Measurements from ENCODE around the gene GSG1L. TPM values are rescaled to one million over a fixed set of nuclear protein-coding genes. Genes with fewer than 3 reads are reported as not detected.

GSG1L gene
- total RNA-seq, 1 donor from 2014 or later, result not detected

DNA sequence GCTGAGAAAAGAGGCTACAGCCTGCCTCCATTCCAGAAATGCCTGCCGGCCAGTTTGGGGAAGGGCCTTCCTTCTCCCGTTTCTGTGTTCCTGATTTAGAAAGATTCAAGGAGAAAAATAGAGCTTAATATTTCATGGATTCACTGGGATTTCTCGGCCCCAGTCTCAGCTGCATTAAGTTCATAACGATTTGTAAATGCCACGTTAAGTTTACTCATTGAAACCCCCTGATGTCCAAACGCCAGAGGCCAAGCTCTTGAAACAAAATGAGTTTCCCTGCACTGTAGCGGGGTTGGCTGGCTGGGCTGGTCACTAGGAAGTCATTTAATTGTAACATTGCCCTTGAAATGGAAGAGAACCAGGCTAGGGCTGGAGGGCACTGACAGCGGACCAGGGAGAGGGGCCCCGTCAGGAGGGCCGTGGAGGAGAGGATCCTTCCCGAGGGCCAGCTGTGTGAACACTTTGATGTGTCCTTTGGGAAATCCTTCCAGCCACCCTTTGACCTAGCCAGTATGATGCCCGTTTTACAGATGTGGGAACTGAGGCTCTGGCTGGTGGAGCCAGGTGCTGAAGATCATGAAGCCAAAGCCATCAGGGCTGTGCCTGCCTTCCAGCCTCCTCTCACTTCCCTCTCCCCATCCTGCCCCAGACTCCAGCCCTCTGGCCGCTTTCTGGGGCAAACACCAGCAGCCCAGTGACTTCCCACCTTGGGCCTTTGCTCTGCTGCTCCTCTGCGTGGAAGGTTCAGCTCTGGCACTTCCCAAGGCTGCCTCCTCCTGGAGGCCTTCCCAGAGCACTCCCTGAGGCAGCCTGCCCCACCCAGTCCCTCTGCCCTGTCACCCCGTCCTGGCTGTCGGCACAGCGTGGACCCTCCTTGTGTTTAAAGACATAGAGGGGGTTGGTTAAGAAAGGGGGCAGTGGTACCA, 293.0 kb downstream of the GSG1L start:
- Histone ChIP-seq H3K4me3 (ENCODE audit: low read depth, low read length) (no peak overlapping the region), H3K36me3 (ENCODE audit: control insufficient read depth, insufficient read depth, low read length) (no peaks in the 10 kb centered on the region), H3K27me3 (ENCODE audit: control insufficient read depth, insufficient read depth, low read length) (no peaks in the 10 kb centered on the region)
- TF ChIP-seq, protein P1, sequence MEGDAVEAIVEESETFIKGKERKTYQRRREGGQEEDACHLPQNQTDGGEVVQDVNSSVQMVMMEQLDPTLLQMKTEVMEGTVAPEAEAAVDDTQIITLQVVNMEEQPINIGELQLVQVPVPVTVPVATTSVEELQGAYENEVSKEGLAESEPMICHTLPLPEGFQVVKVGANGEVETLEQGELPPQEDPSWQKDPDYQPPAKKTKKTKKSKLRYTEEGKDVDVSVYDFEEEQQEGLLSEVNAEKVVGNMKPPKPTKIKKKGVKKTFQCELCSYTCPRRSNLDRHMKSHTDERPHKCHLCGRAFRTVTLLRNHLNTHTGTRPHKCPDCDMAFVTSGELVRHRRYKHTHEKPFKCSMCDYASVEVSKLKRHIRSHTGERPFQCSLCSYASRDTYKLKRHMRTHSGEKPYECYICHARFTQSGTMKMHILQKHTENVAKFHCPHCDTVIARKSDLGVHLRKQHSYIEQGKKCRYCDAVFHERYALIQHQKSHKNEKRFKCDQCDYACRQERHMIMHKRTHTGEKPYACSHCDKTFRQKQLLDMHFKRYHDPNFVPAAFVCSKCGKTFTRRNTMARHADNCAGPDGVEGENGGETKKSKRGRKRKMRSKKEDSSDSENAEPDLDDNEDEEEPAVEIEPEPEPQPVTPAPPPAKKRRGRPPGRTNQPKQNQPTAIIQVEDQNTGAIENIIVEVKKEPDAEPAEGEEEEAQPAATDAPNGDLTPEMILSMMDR (IDR thresholded peaks at IDR 0.05; ENCODE audit: insufficient read depth, low read length, poor library complexity, severe bottlenecking), result no peak
- no peak for DNase-seq (ENCODE audit: low read depth)

DNA sequence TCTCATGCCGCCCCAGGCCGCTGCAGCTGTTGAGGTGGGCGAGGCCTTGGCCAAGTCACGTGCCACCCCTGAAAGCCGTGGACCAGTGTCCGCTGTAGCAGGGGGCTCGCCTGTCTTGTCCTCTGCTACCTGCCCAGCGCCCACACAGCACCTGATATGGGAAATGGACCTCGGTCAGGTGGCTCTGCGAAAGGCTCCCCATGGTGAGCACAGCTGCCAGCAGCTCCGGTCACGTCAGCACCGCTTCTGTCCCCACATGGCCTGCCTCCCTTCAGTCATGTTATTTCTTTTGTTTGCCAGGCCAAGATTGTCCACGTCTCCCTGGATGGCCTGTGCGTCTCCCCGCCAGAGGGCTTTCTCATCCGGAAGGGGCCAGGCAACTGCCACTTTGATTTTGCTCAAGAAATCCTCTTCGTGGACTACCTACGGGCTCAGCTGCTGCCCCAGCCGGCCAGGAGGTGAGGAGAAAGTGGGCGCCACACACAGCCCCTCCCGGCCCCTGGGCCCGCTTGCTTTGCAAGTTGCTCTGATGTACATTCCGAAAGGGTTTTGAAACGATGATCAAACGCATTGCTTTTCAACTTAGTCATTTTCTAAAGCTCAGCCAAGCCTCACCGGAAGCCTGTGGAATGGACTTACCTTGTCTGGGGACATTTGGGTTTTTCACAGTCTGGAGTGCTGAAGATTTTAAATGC, 293.8 kb downstream of the GSG1L start:
- no peaks in the 10 kb centered on the region for H3K27me3 ChIP-seq (ENCODE audit: control insufficient read depth, insufficient read depth, low read length)
- no peak overlapping the region for H3K4me3 ChIP-seq (ENCODE audit: low read depth, low read length)
- DNase-seq (ENCODE audit: low read depth), result peak; percentile 82
- H3K36me3 ChIP-seq (ENCODE audit: control insufficient read depth, insufficient read depth, low read length), result peaks cover 2% of the 10 kb centered on the region
- TF ChIP-seq, protein P1 (IDR thresholded peaks at IDR 0.05; ENCODE audit: insufficient read depth, low read length, poor library complexity, severe bottlenecking), result no peak

DNA sequence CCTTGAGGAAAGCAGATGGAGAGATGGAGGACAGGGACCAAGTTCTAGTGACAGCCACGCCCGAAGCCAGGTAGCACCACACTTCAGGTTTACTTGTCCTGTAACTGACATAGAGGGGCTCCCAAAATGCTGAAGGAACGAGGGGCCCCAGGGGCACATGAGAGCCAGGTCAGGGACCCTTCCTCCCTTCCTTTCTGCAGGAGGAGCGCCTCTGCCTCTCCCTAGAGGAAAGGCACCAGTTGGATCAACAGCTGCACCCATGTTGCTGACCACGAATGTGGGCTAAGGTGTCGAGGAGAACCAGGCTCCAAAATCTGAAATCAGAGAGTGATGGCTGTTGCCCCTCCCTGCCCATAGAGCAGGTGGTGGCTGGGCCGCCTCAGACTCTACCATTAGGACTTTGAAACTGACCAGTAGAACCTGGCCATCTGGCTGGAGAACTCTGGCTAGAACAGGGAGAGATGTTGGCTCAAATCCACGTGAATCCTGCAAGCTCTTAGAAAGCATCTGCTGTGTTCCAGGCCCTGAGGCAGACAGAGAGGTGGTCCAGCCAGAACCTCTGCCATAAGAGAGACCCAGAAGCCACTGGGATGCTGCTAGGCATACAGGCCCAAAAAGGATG, 294.8 kb downstream of the GSG1L start:
- Histone ChIP-seq H3K36me3 (ENCODE audit: control insufficient read depth, insufficient read depth, low read length) (peaks cover 2% of the 10 kb centered on the region), H3K27me3 (ENCODE audit: control insufficient read depth, insufficient read depth, low read length) (no peaks in the 10 kb centered on the region), H3K4me3 (ENCODE audit: low read depth, low read length) (no peak overlapping the region)
- TF ChIP-seq, protein P1 (IDR thresholded peaks at IDR 0.05; ENCODE audit: insufficient read depth, low read length, poor library complexity, severe bottlenecking), result no peak
- no peak for DNase-seq (ENCODE audit: low read depth)

DNA sequence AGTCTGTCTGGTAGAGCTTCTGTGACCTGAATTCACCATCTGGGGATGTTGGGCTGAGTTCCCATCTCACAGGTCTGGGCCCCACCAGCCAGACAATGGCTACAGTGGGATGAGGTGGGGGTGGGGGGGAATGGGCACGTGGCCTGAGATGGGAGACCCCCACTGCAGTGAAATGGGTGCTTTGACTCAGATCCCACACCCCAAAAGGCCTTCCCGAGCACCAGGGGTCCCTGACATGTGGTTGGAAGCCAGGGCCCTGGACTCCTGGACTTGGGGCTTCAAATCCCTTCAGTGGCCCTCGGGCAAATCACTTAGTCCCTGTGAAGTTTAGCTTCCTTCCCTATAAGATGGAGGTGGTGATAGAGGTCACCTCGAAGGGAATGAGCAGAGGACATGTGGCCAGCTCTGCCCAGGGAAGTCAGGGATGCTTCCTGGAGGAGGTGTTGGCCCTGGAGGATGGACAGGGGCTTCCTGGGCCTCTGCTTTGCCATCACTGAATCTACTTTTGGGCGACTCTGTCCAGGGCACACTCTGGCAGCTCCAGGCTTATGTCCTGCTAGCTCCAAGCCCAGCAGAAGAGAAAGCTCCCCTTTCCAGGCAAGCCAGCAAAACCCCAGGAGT, 295.4 kb downstream of the GSG1L start:
- Histone ChIP-seq H3K27me3 (ENCODE audit: control insufficient read depth, insufficient read depth, low read length) (no peaks in the 10 kb centered on the region), H3K4me3 (ENCODE audit: low read depth, low read length) (no peak overlapping the region), H3K36me3 (ENCODE audit: control insufficient read depth, insufficient read depth, low read length) (peaks cover 2% of the 10 kb centered on the region)
- no peak for DNase-seq (ENCODE audit: low read depth)
- TF ChIP-seq, protein P1 (IDR thresholded peaks at IDR 0.05; ENCODE audit: insufficient read depth, low read length, poor library complexity, severe bottlenecking), result no peak

DNA sequence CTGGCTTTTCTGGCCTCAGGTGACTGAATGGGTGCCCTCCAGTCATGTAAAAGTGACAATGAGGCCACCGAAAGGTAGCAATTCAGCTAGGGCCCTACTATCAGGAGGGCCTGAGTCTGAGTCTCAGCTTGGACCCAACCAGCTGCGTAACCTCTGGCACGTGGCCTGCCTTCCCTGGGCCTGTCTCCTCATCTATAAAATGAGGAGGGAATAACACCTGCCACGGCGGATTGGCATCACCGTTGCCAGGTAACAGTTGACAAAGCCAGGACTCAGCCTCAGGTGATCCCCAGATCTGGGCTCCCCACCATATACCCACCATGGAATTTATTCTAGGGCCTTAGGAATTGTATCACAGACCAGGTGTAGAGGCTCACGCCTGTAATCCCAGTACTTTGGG, 296.4 kb downstream of the GSG1L start:
- no peak for DNase-seq (ENCODE audit: low read depth)
- H3K27me3 ChIP-seq (ENCODE audit: control insufficient read depth, insufficient read depth, low read length), result no peaks in the 10 kb centered on the region
- peaks cover 2% of the 10 kb centered on the region for H3K36me3 ChIP-seq (ENCODE audit: control insufficient read depth, insufficient read depth, low read length)
- H3K4me3 ChIP-seq (ENCODE audit: low read depth, low read length), result no peak overlapping the region
- TF ChIP-seq, protein P1 (IDR thresholded peaks at IDR 0.05; ENCODE audit: insufficient read depth, low read length, poor library complexity, severe bottlenecking), result no peak

Data from kidney epithelial cell (primary cell).